BJ (cell line): ENCODE measurements around the gene SLC16A12. TPM values are rescaled to one million over a fixed set of nuclear protein-coding genes. Genes with fewer than 3 reads are reported as not detected.
"Not testable (repeated sequence)": the region's sequence is repeated elsewhere in the genome, so short reads cannot be mapped to it uniquely, and the experiment has no call there.

Experiments
- CTCF ChIA-PET: fragments of 350-600 bp; formaldehyde crosslinking; extraction: SDS; loops from one replicate; lab custom pipeline; 2021; ENCODE audit warnings: antibody characterized with exemption, inconsistent platforms; lab: Yijun Ruan, JAX
- POLR2A ChIA-PET: fragments of 300-600 bp; sonication (Branson Sonifier 250); formaldehyde crosslinking; extraction: SDS; loops from one replicate; lab custom pipeline; 2021; ENCODE audit warnings: antibody characterized with exemption; lab: Charles Lee
- DNase-seq: peaks from one replicate; pipeline ENCODE4 v3.0.0-alpha.2; 2011; ENCODE audit warnings: low read depth
- H3K27me3 ChIP-seq: 2 replicates; pipeline ENCODE4 v1.6.0; 2011; ENCODE audit warnings: low read length; ENCODE audit not compliant: control insufficient read depth, insufficient read depth
- H3K36me3 ChIP-seq: 2 replicates; pipeline ENCODE4 v1.5.1; 2011; ENCODE audit warnings: low read length; ENCODE audit not compliant: control insufficient read depth, insufficient read depth
- H3K4me3 ChIP-seq: 2 replicates; pipeline ENCODE4 v1.5.1; 2011; ENCODE audit warnings: low read depth, mild to moderate bottlenecking, control low read depth, low read length
- CTCF ChIP-seq: IDR thresholded peaks from 2 replicates; pipeline ENCODE4 v1.5.1; 2011; ENCODE audit warnings: low read depth, mild to moderate bottlenecking, control low read depth, inconsistent platforms, low read length, moderate library complexity; ENCODE audit not compliant: insufficient read depth
- polyA plus RNA-seq: library from polyadenylated mRNA; depleted of rRNA; stranded (reverse); fragments of >200 nt; gene quantifications from 2 replicates; pipeline ENCODE4 v1.2.3, GENCODE V29; 2011

The SLC16A12 gene
- polyA plus RNA-seq, 1 experiment, result 0.06 TPM

- no peak for TF ChIP-seq CTCF
- ChIA-PET CTCF (no interaction called here), POLR2A (no interaction called here)
- no peaks in the 10 kb centered on the region for H3K27me3 ChIP-seq
- no peak overlapping the region for H3K4me3 ChIP-seq
- no peak for DNase-seq
- H3K36me3 ChIP-seq, result no peaks in the 10 kb centered on the region
Observed at GRCh38 chr10:89454561-89455347, 80.6 kb downstream of the SLC16A12 start.

- Histone ChIP-seq H3K36me3 (no peaks in the 10 kb centered on the region), H3K27me3 (no peaks in the 10 kb centered on the region), H3K4me3 (no peak overlapping the region)
- POLR2A ChIA-PET, result no interaction called here
- CTCF ChIA-PET, result interaction anchor here (0.8 to 1.2 kb wide), 3 partner anchors 26 to 102 kb away, joined by 3 read pairs; no protein-coding TSS in a partner anchor
- TF ChIP-seq CTCF, result no peak
- DNase-seq, result no peak
Observed at GRCh38 chr10:89452193-89452592, 83.2 kb downstream of the SLC16A12 start.

GRCh38 chr10:89450901-89451300, 84.5 kb downstream of the SLC16A12 start:
- no peak for TF ChIP-seq CTCF
- Histone ChIP-seq H3K27me3 (no peaks in the 10 kb centered on the region), H3K36me3 (no peaks in the 10 kb centered on the region), H3K4me3 (no peak overlapping the region)
- ChIA-PET POLR2A (no interaction called here), CTCF (interaction anchor here (1.2 kb wide), 1 partner anchor 27 kb away, joined by 3 read pairs; no protein-coding TSS in a partner anchor)
- DNase-seq, result no peak

- H3K4me3 ChIP-seq, H3K36me3 ChIP-seq, H3K27me3 ChIP-seq, DNase-seq, POLR2A ChIA-PET, CTCF ChIA-PET: not testable (repeated sequence)
Observed at GRCh38 chr10:89444819-89445218, 90.6 kb downstream of the SLC16A12 start.

- Histone ChIP-seq H3K27me3 (no peaks in the 10 kb centered on the region), H3K4me3 (no peak overlapping the region), H3K36me3 (no peaks in the 10 kb centered on the region)
- no peak for TF ChIP-seq CTCF
- ChIA-PET CTCF (no interaction called here), POLR2A (no interaction called here)
- DNase-seq, result no peak
Observed at GRCh38 chr10:89442289-89442688, 93.1 kb downstream of the SLC16A12 start.
